Osteocyte (in vitro differentiated cells): ENCODE data around the gene MYO7B. TPM values are rescaled to one million over a fixed set of nuclear protein-coding genes. Genes with fewer than 3 reads are reported as not detected.
"Not testable (repeated sequence)": the region's sequence is repeated elsewhere in the genome, so short reads cannot be mapped to it uniquely, and the experiment has no call there.

Experiments used
- DNase-seq: peaks from one replicate; pipeline ENCODE4 v3.0.0; 2021; ENCODE audit warnings: mixed read lengths; ENCODE audit not compliant: unreplicated experiment; ENCODE audit errors: extremely low spot score
- H3K27ac Mint-ChIP-seq: one replicate; pipeline ENCODE4 v1.8.0; 2021; ENCODE audit warnings: mild to moderate bottlenecking, mixed read lengths; ENCODE audit not compliant: unreplicated experiment
- H3K27me3 Mint-ChIP-seq: one replicate; pipeline ENCODE4 v1.8.0; 2021; ENCODE audit warnings: mixed read lengths; ENCODE audit not compliant: unreplicated experiment
- H3K36me3 Mint-ChIP-seq: one replicate; pipeline ENCODE4 v1.8.0; 2021; ENCODE audit warnings: mixed read lengths; ENCODE audit not compliant: unreplicated experiment
- H3K4me1 Mint-ChIP-seq: one replicate; pipeline ENCODE4 v1.8.0; 2021; ENCODE audit warnings: mixed read lengths; ENCODE audit not compliant: unreplicated experiment
- H3K4me3 Mint-ChIP-seq: one replicate; pipeline ENCODE4 v1.8.0; 2021; ENCODE audit warnings: mild to moderate bottlenecking, moderate library complexity, mixed read lengths; ENCODE audit not compliant: unreplicated experiment
- H3K9me3 Mint-ChIP-seq: one replicate; pipeline ENCODE4 v1.8.0; 2021; ENCODE audit warnings: mixed read lengths; ENCODE audit not compliant: unreplicated experiment
- CTCF ChIP-seq: fragments of 200-600 bp; sonication (generic); IDR thresholded peaks from 2 replicates; pipeline ENCODE4 v1.5.0; 2021; ENCODE audit warnings: antibody characterized with exemption, mild to moderate bottlenecking, moderate library complexity
- total RNA-seq: library from RNA; stranded (reverse); gene quantifications from 2 replicates; pipeline ENCODE4 v1.2.1, GENCODE V29; 2021

Gene MYO7B
- total RNA-seq, 1 donor from 2014 or later: not detected

- DNase-seq: no peak
- Mint-ChIP-seq H3K27ac (no peak overlapping the region), H3K4me3 (no peak overlapping the region), H3K4me1 (peaks cover 23% of the 10 kb centered on the region), H3K27me3 (peaks cover 3% of the 10 kb centered on the region), H3K36me3 (no peaks in the 10 kb centered on the region), H3K9me3 (no peaks in the 10 kb centered on the region)
- TF ChIP-seq CTCF: no peak
Observed at GRCh38 chr2:127528487-127528886, 7.0 kb upstream of the MYO7B start.

- not testable (repeated sequence) for H3K27ac Mint-ChIP-seq, H3K4me3 Mint-ChIP-seq, H3K9me3 Mint-ChIP-seq, H3K36me3 Mint-ChIP-seq, DNase-seq
- peaks cover 17% of the 10 kb centered on the region for H3K4me1 Mint-ChIP-seq
- peaks cover 10% of the 10 kb centered on the region for H3K27me3 Mint-ChIP-seq
Observed at GRCh38 chr2:127529416-127529815, 6.1 kb upstream of the MYO7B start.

GRCh38 chr2:127530245-127531140, 5.0 kb upstream of the MYO7B start:
- Mint-ChIP-seq H3K9me3 (no peaks in the 10 kb centered on the region), H3K4me1 (peaks cover 8% of the 10 kb centered on the region), H3K27me3 (peaks cover 10% of the 10 kb centered on the region), H3K4me3 (no peak overlapping the region), H3K27ac (no peak overlapping the region), H3K36me3 (no peaks in the 10 kb centered on the region)
- TF ChIP-seq CTCF: no peak
- DNase-seq: no peak

GRCh38 chr2:127531221-127531648, 4.2 kb upstream of the MYO7B start:
- Mint-ChIP-seq H3K9me3 (no peaks in the 10 kb centered on the region), H3K4me1 (peaks cover 8% of the 10 kb centered on the region), H3K27me3 (peaks cover 10% of the 10 kb centered on the region), H3K4me3 (no peak overlapping the region), H3K36me3 (no peaks in the 10 kb centered on the region), H3K27ac (no peak overlapping the region)
- no peak for TF ChIP-seq CTCF
- DNase-seq: no peak

- H3K36me3 Mint-ChIP-seq: no peaks in the 10 kb centered on the region
- peaks cover 2% of the 10 kb centered on the region for H3K4me1 Mint-ChIP-seq
- no peaks in the 10 kb centered on the region for H3K9me3 Mint-ChIP-seq
- no peak overlapping the region for H3K27ac Mint-ChIP-seq
- no peak overlapping the region for H3K4me3 Mint-ChIP-seq
- no peak for DNase-seq
- TF ChIP-seq CTCF: no peak
- H3K27me3 Mint-ChIP-seq: peaks cover 10% of the 10 kb centered on the region
Observed at GRCh38 chr2:127532296-127532695, 3.2 kb upstream of the MYO7B start.
